CD4-positive, alpha-beta T cell treated with Interleukin-17A for 1 hour (primary cell): ENCODE results near the gene PTPN5.

ENCODE experiments used
- DNase-seq: peaks from one replicate; pipeline ENCODE4 v3.0.0-alpha.2; 2020

PTPN5 gene

DNA sequence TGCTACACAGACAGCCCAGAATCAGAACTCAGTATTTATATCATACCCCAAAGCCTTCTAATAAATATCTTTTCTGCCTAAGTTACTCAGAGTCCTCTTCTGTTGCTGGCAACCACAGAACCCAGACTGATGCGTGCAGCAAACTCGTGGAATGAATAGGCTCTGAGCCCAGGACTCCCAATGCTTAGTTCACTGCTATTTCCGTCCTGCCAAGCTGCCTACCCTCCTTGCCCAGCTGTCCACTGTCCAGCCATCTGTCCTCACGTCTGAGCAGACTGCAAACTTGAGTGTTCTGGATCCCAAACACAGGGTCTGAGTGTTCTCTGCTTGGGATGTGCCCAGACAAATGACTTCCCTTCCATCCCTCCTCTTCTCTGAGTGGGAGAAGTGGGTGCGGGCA is 19.4 kb downstream of the PTPN5 start:
- DNase-seq: no peak

DNA sequence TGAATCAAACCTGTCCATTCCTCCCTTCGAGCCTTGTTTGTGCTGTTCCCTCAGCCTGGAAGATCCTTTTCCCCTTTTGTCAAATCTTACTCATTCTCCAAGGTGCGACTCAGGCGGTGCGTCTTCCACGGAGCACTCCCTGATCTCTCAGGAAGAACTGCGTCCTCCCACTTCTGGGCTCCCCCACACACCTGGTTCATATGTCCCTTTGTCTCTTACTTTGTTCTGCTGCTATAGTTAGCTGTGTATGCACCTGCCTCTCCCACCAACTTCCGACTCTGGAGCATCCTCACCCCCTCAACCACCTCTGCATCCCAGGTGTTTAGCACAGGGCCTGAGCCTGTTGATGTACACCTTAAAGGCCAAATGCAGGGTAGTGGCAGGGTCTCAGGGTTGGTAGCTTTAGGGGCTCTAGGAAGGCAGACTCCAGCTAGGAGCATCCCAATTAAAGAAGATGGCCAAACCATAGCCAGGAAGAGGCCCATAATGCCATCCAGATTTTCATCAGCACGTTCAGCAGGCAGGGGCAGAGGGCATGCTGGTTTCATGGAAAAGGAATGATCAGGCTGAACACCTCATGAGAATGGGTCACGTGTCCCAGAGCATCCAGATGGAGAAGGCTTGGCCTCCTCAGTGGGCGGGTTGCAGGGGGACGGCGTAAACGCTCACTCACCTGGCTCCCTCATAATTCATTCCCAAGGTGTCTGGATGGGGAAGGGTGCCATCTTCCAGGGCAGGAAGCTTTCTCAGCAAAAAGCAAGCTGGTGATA is 20.1 kb downstream of the PTPN5 start:
- no peak for DNase-seq

- no peak for DNase-seq
Measured at GRCh38 chr11:18770479-18771125, 21.0 kb downstream of the PTPN5 start.

- DNase-seq: no peak
Measured at GRCh38 chr11:18769802-18770456, 21.7 kb downstream of the PTPN5 start.

DNA sequence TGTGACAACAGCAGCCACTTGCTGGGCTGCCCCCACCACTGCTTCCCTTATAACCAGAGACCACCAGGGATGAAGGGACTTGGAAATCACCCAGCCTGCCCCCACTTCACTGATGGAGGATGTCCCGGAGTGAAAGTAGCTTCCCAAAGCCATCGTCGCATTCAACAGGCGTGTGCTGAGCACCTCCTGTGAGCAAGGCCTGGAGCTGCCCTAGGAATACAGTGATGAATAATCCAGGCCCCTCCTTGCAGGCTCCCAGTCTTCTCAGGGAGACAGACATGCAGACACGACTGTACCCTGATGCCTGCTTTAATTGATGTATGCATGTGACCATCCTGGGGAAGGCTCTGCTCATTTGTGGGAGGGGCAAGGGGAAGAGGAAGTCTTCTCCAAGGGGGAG is 22.6 kb downstream of the PTPN5 start:
- no peak for DNase-seq

GRCh38 chr11:18768472-18768901 is 23.1 kb downstream of the PTPN5 start:
- no peak for DNase-seq

DNA sequence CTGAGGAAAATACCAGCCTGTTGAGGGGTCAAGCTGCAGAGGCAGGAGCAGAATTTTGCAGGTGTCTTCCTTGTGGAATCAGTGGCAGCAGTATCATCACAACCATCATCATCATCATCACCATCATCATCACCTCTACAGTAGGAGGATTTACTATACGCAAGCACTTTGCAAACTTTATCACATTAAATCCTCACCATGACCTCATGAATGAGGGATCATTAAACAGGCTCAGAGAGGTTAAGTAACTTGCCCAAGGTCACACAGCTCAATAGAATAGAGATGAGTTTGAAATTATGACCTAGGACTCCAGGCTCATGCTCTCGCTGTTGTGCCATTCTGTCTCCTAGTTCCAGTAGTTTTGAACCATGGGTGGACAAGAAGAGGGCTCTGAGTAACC is 25.6 kb downstream of the PTPN5 start:
- no peak for DNase-seq

- no peak for DNase-seq
Measured at GRCh38 chr11:18765554-18765953, 26.0 kb downstream of the PTPN5 start.

- no peak for DNase-seq
Measured at GRCh38 chr11:18761741-18762140, 29.9 kb downstream of the PTPN5 start.

DNA sequence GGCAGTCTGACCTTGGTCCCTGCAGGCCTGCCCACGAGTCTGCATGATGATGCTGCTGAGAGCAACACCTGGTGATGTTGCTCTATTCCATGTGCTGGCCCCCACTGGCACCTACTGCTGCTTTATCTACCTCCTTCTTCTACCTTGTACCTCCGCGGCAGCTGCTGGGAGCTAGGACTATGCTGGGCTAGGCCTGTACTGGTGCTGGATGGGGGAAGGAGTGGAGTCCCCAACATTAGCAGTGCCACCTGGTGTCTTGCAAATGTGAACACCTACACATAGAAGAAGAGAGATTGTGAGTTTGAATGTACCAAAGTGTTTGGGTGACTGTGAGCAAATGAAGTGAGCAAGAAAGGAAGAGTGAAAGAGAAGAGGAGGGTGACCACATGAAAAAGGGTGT is 30.5 kb downstream of the PTPN5 start:
- no peak for DNase-seq

DNA sequence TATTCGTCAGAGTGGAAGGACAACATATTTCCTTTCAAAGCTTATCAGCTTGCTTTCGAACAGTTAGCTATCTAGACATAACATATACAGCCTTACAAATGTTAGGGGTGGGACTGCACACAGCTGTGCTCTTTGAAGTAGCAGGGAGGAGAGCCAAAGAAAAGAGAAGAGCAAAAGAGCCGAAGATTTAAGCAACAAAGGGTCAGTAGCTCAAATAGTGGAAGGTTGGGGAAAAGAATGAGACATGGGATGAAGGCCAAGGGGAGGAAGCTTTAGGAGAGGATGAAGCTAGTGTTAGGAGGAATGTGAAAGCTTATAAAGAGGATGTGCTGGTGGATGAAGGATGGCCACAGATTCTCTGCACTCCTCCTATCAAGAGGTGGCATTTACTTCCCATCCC is 33.8 kb downstream of the PTPN5 start:
- DNase-seq: no peak

DNA sequence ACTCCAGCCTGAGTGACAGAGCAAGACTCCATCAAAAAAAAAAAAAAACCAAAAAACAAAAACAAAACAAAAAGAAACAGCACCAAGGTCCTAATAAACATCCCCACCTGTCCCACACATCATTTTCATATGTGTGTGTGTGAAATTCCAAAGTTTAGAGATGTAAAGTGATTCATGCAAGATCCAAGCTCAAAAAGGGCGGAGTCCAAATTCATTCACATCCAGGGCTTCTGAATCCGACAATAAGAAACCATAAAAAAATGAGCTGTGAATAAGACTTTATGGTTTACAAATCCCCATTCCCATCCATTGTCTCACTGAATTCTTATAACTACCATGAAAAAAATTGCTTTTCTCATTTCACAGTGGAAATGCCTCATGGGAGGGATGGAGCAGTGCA is 34.7 kb downstream of the PTPN5 start:
- DNase-seq: no peak

DNA sequence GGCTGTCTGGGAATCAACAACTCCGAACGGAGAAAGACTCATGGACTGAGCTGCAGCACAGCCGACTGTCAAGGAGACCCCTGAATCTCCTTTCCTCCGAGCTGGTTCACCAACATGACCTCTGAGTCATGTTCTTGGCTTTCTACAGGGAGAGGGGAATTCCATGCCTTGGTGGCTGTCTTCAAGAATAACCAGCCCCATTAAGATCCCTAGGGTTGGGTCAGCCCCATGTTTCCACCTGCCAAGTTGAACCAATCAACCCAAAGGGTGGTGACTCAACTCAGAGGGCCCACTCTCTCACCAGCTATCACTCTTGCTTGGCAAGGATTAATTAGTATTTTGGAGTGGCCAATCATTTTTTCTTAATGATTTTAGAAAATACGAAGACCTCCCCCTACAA is 37.3 kb downstream of the PTPN5 start:
- no peak for DNase-seq

DNA sequence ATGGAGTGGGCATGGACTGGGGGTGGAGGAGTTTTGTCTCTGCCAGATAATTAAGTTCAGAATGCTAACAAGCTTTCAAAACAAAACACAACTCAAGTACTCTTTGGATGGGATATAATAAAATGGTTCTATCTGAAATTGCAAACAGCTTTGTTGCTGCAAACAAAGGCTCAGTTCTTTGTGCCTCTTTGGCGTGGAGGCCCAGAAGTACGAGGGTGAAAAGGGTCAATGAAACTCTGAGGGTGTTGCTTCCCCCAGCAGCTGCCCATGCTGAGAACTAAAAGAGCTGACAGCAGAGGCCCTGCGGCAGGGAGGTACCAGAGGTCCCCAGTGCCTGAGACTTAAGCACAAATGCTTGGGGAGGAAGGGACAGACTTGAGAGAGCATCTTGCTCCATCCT is 39.1 kb downstream of the PTPN5 start:
- DNase-seq: no peak

GRCh38 chr11:18750944-18751343 is 40.7 kb downstream of the PTPN5 start:
- no peak for DNase-seq

DNA sequence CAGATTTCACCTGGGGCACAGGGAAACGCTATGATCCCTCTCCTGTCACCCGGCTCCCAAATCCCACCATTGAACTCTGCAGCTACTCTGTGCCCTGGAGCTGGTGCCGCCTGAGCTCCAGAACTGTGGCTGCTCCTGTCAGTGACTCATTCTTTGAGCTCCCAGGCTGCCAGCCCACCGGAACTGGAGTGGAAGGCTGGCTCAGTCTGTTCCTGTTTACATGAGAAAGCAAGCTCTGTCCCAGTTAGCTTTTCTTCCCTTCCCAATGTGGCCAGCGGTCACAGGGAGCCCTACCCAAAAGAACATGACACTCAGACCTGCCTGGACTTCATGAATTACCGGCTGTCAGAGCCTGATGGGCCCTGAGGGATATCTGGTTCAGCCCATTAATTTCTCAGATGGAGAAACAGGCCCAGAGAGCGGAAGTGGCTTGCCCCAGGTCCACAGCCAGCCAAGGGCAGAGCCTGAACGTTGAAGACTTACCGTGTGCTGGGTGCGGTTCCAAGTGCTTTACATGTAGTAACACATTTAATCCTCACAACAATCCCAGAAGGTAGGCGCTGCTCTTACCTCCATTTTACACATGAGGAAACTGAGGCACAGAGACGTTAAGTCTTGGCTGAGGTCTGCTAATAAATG is 41.8 kb downstream of the PTPN5 start:
- DNase-seq: no peak

GRCh38 chr11:18748766-18749365 is 42.7 kb downstream of the PTPN5 start:
- DNase-seq: no peak

DNA sequence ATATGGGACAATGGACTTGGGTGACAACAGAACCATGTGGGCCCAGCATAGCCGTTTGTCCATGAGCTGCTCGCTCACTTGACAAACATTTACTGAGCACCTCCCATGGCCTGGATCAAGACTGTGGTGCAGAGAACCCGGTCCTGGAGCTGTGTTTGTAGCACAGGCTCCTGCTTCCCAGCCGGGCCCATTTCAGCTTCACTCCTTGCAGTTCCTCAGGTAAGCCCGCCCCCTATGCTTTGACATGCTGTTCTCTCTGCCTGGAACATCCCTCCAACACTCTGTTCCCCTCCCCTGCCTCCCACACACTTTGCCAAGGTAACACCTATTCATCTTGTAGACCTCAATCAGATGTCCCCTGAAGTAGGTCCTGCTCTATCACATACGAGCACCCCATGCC is 46.3 kb downstream of the PTPN5 start:
- DNase-seq: no peak

DNA sequence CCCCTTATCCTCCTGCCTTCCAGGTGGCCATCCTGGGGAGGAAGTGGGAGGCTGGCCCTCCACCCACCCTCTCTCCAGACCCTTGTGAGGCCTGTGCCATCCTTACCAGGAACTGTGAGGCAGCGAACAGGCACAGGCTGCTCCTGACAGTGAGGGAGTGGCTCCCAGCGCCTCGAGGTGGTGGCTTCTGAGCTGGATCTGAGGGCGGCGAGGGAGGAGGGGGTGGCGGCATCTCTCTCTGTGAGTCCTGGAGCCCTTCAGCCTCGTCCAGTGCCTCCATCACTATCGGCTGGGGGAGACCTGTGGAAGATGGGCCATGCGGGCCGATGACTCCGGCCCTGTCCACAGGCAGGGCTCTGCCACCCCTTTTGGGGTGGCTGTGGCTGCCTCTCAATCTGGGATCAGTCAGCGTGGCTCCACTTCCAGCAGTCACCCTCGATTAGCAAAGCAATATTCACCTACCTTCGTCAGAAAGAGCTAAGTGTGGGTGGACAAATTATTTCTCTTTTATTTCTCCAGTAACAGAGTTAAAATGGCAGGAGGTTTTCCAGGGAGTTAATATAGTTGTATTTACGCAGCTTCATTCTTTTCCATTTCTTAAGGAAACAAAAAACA is 47.6 kb downstream of the PTPN5 start:
- DNase-seq: no peak

DNA sequence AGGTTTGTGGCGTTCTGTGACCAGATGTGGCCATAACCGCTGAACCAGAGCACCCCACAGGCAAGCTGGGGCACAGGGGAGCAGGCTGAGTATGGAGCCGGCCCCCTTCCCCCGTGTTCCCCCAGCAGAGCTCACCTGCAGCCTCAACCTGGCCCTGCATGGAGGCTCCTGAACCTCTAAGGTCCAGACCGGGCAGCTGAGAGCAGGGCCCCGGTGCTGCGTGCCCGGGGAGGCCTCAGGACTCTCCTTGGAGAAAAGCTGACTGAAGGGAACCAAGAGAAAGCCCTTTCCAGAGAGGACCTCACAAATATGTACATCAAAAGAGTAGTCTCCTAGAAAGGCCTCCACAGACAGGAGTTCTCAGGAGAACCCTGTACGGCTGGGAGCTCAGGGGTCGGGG is 48.2 kb downstream of the PTPN5 start:
- DNase-seq: no peak

DNA sequence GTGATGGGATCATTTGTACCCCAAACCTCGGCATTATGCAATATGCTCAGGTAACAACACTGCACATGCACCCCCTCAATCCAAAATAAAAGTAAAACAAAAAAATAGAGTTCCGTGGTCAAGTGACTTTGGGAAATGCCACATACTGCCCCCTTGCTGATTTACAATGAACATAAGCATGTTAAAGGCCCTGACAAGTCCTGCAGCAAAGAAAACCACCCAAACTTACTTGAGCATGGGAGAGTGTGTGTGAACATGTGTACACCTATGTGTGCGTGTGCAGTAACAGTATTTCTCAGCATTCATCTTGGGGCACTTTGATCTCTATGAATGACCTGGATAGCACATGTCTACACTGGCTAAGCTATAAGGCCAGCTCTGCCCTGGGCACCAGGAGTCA is 49.8 kb downstream of the PTPN5 start:
- no peak for DNase-seq

DNA sequence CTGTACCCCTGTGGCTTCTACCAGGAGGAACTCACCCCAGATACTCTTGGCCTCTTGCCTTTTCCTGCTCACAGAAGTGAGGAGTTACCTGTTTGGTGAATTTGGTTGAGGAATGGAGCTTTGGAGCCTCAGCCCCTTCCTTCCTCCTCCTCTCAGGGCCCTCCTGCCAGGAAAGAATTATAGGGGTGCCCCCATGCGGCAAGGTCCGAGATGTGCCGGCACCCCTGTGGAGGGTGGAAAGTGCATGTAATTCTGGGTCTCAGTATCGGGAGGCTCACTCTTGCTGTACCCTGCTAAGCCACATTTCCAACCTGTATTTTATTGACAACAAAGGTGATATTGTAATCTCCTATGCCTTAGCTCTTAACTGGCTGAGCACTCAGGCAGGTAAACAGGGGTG is 51.9 kb downstream of the PTPN5 start:
- DNase-seq: no peak

DNA sequence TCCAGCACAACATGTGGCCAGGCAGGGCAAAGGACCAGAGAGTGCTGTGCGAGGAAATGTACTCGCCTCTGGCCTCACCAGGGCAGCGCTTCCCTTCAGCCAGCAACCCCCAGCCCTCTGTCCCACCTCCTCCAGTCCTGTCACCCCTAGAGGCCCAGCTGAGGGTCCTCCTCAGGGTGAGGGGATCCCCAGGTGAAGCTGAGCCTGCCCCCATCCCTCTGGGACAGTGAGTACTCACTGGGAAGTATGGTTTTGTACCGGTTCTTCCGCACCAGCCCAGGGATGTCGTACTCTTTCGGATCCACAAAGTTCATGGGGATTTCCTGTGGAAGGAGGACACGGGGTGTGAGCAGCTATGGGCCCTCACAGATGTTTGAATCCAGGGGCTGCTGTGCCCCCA is 54.0 kb downstream of the PTPN5 start:
- DNase-seq: no peak
